Sigmoid colon (tissue), 7 donors: ENCODE measurements around the gene SDK1. TPM values are rescaled to one million over a fixed set of nuclear protein-coding genes. Genes with fewer than 3 reads are reported as not detected.

Experiments used
- DNase-seq: peaks from one replicate; pipeline ENCODE4 v3.0.0-alpha.2; 2019
- H3K27ac ChIP-seq, 4 donors: fragments of 200-600 bp; sonication (generic); one replicate each; pipeline ENCODE4 v1.5.1; 2016 to 2019; ENCODE audit warnings: mild to moderate bottlenecking in 1 of 4
- H3K27me3 ChIP-seq, 3 donors: fragments of 200-600 bp; sonication (generic); one replicate each; pipeline ENCODE4 v1.5.1; 2019; ENCODE audit warnings: mild to moderate bottlenecking in 1 of 3
- H3K36me3 ChIP-seq, 4 donors: fragments of 200-600 bp; sonication (generic); one replicate each; pipeline ENCODE4 v1.5.1; 2016 to 2019
- H3K4me1 ChIP-seq, 4 donors: fragments of 200-600 bp; sonication (generic); one replicate each; pipeline ENCODE4 v1.5.1; 2017 to 2019
- H3K4me3 ChIP-seq, 4 donors: fragments of 200-600 bp; sonication (generic); one replicate each; pipeline ENCODE4 v1.5.1; 2017 to 2019; ENCODE audit warnings: mild to moderate bottlenecking in 2 of 4, moderate library complexity in 1 of 4
- H3K9me3 ChIP-seq, 4 donors: fragments of 200-600 bp in 3 of 4; sonication (generic) in 3 of 4; one replicate each; pipeline versions ENCODE4 v1.5.1 to v1.6.1; 2013 to 2019
- CTCF ChIP-seq, 4 experiments: fragments of 450-650 bp in 3 of 4; fragments of 200-600 bp in 1 of 4; IDR thresholded peaks; one replicate each; pipeline ENCODE4 v1.5.1; 2016 to 2019; ENCODE audit warnings: antibody characterized with exemption in 4 of 4, mild to moderate bottlenecking in 3 of 4, moderate library complexity in 2 of 4
- EP300 ChIP-seq, 4 donors: sonication (generic); formaldehyde crosslinking; IDR thresholded peaks; one replicate each; pipeline ENCODE4 v1.6.1; 2017; ENCODE audit warnings: antibody characterized with exemption in 4 of 4
- POLR2A ChIP-seq, 2 donors: fragments of 450-650 bp; IDR thresholded peaks; one replicate each; pipeline ENCODE4 v1.6.1; 2016; ENCODE audit warnings: antibody characterized with exemption in 2 of 2, mild to moderate bottlenecking in 2 of 2, moderate library complexity in 2 of 2
- POLR2AphosphoS5 ChIP-seq, 4 donors: sonication (generic); formaldehyde crosslinking; IDR thresholded peaks; one replicate each; pipeline ENCODE4 v1.6.1; 2017; ENCODE audit warnings: antibody characterized with exemption in 4 of 4
- WGBS, 2 donors: extraction: QIAGEN DNeasy Blood & Tissue Kit; methylation state at CpG; one replicate each; pipeline ENCODE4 v1.1.7; 2013; 5-methylcytosine and 5-hydroxymethylcytosine counted together
- intact Hi-C: fragments of 100-400 bp; cut with DNase I; formaldehyde crosslinking; loops from one replicate; pipeline ENCODE4 v1.15.1; 2023
- polyA plus RNA-seq, 3 donors: library from polyadenylated mRNA; stranded (reverse); fragments of 200-250 nt; gene quantifications; one replicate each; pipeline ENCODE4 v1.2.3, GENCODE V29; 2013
- total RNA-seq, 4 donors: library from RNA; depleted of rRNA; stranded (reverse); fragments of >200 nt; gene quantifications; one replicate each; pipeline ENCODE4 v1.1.0, GENCODE V29; 2016
- donor health status: healthy with polysubstance abuse.
- donor health status: Bipolar disorder and iron deficiency.
- donor health status: healthy.

SDK1 gene
- total and polyA plus RNA-seq, 7 donors, result under 0.01 to 23.0 (median 10.0) TPM; not detected in 1

GRCh38 chr7:4083513-4083912 lies 782.5 kb downstream of the SDK1 start:
- TF ChIP-seq POLR2A (IDR thresholded peaks at IDR 0.05) (no peak), EP300 (IDR thresholded peaks at IDR 0.05) (no peak), POLR2AphosphoS5 (IDR thresholded peaks at IDR 0.05) (no peak), CTCF (IDR thresholded peaks at IDR 0.05) (no peak)
- Histone ChIP-seq H3K9me3 (no peaks in the 10 kb centered on the region), H3K27ac (no peak overlapping the region), H3K4me3 (no peak overlapping the region), H3K4me1 (no peaks in the 10 kb centered on the region), H3K27me3 (no peaks in the 10 kb centered on the region), H3K36me3 (no peaks in the 10 kb centered on the region)
- DNase-seq, result no peak
- WGBS, 2 donors, result 76 to 96% methylated on average over 1 of the region's 1 CpG
- intact Hi-C loops, result no loop called here

GRCh38 chr7:4084271-4084670 lies 783.2 kb downstream of the SDK1 start:
- no peaks in the 10 kb centered on the region for H3K9me3 ChIP-seq
- no peak for TF ChIP-seq CTCF (IDR thresholded peaks at IDR 0.05)
- no peak for TF ChIP-seq POLR2AphosphoS5 (IDR thresholded peaks at IDR 0.05)
- TF ChIP-seq POLR2A (IDR thresholded peaks at IDR 0.05), result no peak
- H3K27ac ChIP-seq, result no peak overlapping the region
- no peak for DNase-seq
- WGBS, 2 donors, result 88 to 90% methylated on average over 6 of the region's 6 CpGs
- H3K36me3 ChIP-seq, result no peaks in the 10 kb centered on the region
- intact Hi-C loops, result no loop called here
- no peak overlapping the region for H3K4me3 ChIP-seq
- no peaks in the 10 kb centered on the region for H3K27me3 ChIP-seq
- no peaks in the 10 kb centered on the region for H3K4me1 ChIP-seq

- intact Hi-C loops, result no loop called here
- Histone ChIP-seq H3K27me3 (no peaks in the 10 kb centered on the region), H3K27ac (no peak overlapping the region), H3K36me3 (no peaks in the 10 kb centered on the region), H3K9me3 (no peaks in the 10 kb centered on the region), H3K4me1 (no peaks in the 10 kb centered on the region), H3K4me3 (no peak overlapping the region)
- 78 to 88% methylated on average over 12 of the region's 12 CpGs for WGBS, 2 donors
- no peak for TF ChIP-seq EP300 (IDR thresholded peaks at IDR 0.05)
- TF ChIP-seq POLR2AphosphoS5 (IDR thresholded peaks at IDR 0.05), result no peak
- TF ChIP-seq POLR2A (IDR thresholded peaks at IDR 0.05), result no peak
- TF ChIP-seq CTCF (IDR thresholded peaks at IDR 0.05), result no peak
- DNase-seq, result no peak
Observed at GRCh38 chr7:4085937-4086691, 785.1 kb downstream of the SDK1 start.

DNA sequence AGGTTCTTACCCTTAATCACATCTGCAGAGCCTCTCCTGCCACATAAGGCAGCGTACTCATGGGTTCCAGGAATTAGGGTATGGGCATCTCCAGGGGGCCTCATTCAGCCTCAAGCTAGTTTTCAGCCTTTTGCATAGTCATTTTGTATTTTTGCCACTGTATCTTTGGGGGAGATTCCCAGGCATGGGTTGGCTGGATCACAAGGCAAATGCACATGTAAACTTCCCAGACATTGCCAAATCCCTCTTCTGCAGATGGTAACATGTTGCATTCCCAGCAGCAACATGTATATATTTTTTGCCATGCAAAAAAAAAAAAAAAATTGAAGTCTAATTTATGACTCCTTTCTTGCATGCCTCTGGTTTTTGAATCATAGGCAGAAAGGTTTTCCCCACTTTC lies 785.7 kb downstream of the SDK1 start:
- no peaks in the 10 kb centered on the region for H3K4me1 ChIP-seq
- 88 to 96% methylated on average over 1 of the region's 1 CpG for WGBS, 2 donors
- TF ChIP-seq CTCF (IDR thresholded peaks at IDR 0.05), result no peak
- TF ChIP-seq POLR2A (IDR thresholded peaks at IDR 0.05), result no peak
- no peak for TF ChIP-seq EP300 (IDR thresholded peaks at IDR 0.05)
- TF ChIP-seq POLR2AphosphoS5 (IDR thresholded peaks at IDR 0.05), result no peak
- no peak overlapping the region for H3K27ac ChIP-seq
- H3K4me3 ChIP-seq, result no peak overlapping the region
- H3K9me3 ChIP-seq, result no peaks in the 10 kb centered on the region
- no peaks in the 10 kb centered on the region for H3K36me3 ChIP-seq
- no peak for DNase-seq
- H3K27me3 ChIP-seq, result no peaks in the 10 kb centered on the region
- intact Hi-C loops, result no loop called here

DNA sequence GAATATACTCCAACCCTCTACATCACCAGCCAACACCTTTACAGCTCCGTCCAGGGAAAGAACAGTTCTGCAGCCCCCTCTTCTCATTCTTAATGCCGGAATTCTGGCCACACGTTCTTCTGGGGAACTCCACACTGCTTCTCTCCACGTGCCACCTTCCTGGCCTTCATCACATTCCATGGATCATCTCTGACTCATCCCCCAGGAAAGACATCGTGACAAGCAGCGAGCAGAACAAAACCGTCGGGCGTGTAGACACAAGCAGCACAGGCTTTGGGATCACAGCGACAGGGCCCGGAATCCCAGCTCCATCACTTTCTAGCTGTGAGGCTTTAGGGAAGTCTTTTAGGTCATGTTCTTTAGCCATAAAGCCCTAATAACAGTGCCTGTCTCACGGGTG lies 790.7 kb downstream of the SDK1 start:
- Histone ChIP-seq H3K36me3 (no peaks in the 10 kb centered on the region), H3K27ac (no peak overlapping the region), H3K9me3 (no peaks in the 10 kb centered on the region), H3K27me3 (no peaks in the 10 kb centered on the region), H3K4me3 (no peak overlapping the region), H3K4me1 (no peaks in the 10 kb centered on the region)
- WGBS, 2 donors, result 88 to 93% methylated on average over 12 of the region's 12 CpGs
- TF ChIP-seq POLR2AphosphoS5 (IDR thresholded peaks at IDR 0.05) (no peak), EP300 (IDR thresholded peaks at IDR 0.05) (no peak), POLR2A (IDR thresholded peaks at IDR 0.05) (no peak), CTCF (IDR thresholded peaks at IDR 0.05) (no peak)
- DNase-seq, result no peak
- intact Hi-C loops, result no loop called here
